ENCODE results near the gene SORT1.

The SORT1 gene

DNA sequence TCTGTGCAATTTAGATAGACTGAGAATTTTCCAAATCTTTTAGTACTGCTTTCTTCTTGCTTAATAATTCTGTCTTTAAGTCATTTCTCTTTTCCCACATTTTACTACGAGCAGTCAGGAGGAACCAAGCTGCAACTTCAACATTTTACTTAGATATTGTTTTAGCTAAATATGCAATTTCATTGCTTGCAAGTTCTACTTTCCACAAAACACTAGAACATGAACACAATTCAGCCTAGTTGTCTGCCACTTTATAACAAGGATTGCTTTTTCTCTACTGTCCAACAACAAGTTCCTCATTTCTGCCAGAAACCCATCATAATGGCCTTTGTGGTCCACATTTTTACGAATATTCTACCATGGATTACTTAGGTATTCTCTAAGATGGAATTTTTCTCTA, 36.6 kb downstream of the SORT1 start:
- no peak overlapping the region for H3K4me3 ChIP-seq (ENCODE audit: control insufficient read depth, low read depth, low read length)
- TF ChIP-seq, protein P1, sequence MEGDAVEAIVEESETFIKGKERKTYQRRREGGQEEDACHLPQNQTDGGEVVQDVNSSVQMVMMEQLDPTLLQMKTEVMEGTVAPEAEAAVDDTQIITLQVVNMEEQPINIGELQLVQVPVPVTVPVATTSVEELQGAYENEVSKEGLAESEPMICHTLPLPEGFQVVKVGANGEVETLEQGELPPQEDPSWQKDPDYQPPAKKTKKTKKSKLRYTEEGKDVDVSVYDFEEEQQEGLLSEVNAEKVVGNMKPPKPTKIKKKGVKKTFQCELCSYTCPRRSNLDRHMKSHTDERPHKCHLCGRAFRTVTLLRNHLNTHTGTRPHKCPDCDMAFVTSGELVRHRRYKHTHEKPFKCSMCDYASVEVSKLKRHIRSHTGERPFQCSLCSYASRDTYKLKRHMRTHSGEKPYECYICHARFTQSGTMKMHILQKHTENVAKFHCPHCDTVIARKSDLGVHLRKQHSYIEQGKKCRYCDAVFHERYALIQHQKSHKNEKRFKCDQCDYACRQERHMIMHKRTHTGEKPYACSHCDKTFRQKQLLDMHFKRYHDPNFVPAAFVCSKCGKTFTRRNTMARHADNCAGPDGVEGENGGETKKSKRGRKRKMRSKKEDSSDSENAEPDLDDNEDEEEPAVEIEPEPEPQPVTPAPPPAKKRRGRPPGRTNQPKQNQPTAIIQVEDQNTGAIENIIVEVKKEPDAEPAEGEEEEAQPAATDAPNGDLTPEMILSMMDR (conservative IDR thresholded peaks at IDR 0.05; ENCODE audit: control insufficient read depth, insufficient read depth, low read depth, low read length) = no peak
- DNase-seq (ENCODE audit: low read depth) = no peak

DNA sequence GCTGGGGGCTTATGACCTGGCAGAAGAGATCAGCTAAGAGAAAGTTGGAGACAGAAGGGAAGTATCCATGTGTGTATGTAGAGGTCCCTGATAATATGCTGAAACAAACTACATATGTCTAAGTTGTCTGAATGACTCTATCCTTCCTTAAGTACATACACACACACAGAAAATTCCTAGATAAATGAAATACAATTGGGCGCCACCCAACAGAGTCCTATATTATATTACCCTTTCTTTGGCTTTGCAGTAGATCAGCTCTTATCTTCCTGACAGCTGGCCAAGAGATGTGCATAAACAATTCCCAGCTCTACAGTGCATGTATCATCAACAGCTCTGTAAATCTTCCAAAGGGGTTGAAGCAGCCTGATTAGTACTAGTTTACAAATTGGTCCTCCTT, 40.1 kb downstream of the SORT1 start:
- DNase-seq (ENCODE audit: low read depth) = no peak

DNA sequence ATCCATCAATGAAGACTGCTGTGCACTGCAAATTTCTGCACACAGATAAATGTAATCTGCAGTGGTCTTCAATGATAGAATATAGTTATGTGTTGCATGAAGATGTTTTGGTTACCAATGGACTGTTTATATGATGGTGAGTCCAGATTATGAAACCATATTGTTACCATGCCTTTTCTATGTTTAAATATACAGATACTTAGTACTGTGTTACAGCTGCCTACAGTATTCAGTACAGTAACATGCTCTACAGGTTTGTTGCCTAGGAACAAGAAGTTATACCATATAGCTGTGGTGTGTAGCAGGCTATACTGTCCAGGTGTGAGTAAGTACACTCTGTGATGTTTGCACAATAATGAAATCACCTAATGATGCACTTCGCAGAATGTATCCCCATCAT, 40.8 kb downstream of the SORT1 start:
- H3K4me3 ChIP-seq (ENCODE audit: control insufficient read depth, low read depth, low read length) = no peak overlapping the region
- DNase-seq (ENCODE audit: low read depth) = no peak
- TF ChIP-seq, protein P1 (conservative IDR thresholded peaks at IDR 0.05; ENCODE audit: control insufficient read depth, insufficient read depth, low read depth, low read length) = no peak

More for the DNA sequence above, 40.1 kb downstream of the SORT1 start:
- TF ChIP-seq, protein P1 (conservative IDR thresholded peaks at IDR 0.05; ENCODE audit: control insufficient read depth, insufficient read depth, low read depth, low read length) = no peak
- no peak overlapping the region for H3K4me3 ChIP-seq (ENCODE audit: control insufficient read depth, low read depth, low read length)

DNA sequence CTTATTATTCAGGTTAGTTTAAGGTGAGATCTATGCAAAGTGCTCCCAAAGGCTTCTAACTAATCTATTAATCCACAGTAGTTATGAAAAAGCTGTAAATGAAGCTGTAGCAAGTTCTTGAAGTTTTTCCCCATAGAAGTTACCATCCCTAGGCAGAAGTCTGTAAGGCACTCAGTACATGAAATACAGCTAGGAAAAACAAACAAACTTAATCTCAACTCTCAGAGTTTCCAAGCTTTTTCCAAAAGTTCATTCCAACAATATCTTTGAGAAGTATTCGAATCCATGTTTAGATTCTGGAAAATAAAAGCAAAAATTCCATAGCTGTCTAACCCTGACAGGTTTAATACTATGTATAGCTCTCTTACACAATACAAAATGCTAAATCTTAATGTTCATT, 41.2 kb downstream of the SORT1 start:
- TF ChIP-seq, protein P1 (conservative IDR thresholded peaks at IDR 0.05; ENCODE audit: control insufficient read depth, insufficient read depth, low read depth, low read length) = no peak
- DNase-seq (ENCODE audit: low read depth) = no peak
- H3K4me3 ChIP-seq (ENCODE audit: control insufficient read depth, low read depth, low read length) = no peak overlapping the region

DNA sequence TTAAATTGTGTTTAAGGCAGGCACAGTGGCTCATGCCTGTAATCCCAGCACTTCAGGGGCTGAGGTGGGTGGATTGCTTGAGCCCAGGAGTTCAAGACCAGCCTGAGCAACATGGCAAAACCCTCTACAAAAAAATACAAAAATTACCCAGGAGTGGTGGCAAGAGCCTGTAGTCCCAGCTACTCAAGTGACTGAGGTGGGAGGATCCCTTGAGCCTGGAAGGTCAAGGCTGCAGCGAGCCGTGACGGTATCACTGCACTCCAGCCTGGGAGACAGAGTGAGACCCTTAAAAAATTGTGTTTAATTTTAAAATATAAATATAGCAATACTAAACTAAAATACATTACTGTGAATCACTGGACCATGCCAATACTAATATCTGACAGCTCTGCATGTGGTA, 42.8 kb downstream of the SORT1 start:
- no peak for DNase-seq (ENCODE audit: low read depth)
- no peak overlapping the region for H3K4me3 ChIP-seq (ENCODE audit: control insufficient read depth, low read depth, low read length)
- TF ChIP-seq, protein P1 (conservative IDR thresholded peaks at IDR 0.05; ENCODE audit: control insufficient read depth, insufficient read depth, low read depth, low read length) = no peak

DNA sequence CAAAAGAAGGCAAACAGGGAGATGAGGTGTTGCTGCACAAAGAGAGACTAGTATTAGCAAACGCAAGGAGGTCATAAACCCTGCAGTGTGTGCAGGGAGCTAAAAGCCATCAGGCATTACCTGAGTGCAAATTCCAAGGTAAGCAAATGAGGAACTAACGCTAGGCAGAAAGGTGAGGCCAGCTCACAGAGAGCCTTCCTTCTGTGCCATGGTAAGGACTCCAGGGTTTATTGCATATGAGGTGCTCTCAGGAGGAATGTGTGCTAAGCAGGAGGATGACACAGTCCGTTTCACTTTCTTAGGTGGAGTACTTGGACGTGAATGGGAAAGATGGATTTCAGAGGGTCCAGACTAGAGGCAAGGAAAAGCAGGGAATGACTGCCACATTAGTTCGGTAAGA, 46.3 kb downstream of the SORT1 start:
- no peak for DNase-seq (ENCODE audit: low read depth)
- TF ChIP-seq, protein P1 (conservative IDR thresholded peaks at IDR 0.05; ENCODE audit: control insufficient read depth, insufficient read depth, low read depth, low read length) = no peak
- no peak overlapping the region for H3K4me3 ChIP-seq (ENCODE audit: control insufficient read depth, low read depth, low read length)

DNA sequence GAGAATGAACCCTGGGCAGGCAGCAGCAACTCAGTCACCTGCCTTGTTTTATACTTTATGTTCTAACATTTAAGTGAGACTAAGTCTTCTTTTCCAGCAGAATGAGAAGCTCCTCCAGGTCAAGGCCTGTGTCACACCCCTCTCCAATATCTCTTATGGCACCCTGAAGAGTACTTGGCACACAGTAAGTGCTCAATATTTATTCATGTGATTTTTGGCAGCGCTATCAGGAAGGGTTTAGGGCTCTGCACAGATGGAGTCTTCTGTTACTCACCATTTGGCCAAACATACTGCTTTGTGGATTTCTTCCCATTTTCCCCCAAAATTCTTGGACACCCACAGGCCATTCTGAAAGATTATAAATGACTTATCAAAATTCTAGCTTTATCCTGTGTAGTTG, 47.1 kb downstream of the SORT1 start:
- TF ChIP-seq, protein P1 (conservative IDR thresholded peaks at IDR 0.05; ENCODE audit: control insufficient read depth, insufficient read depth, low read depth, low read length) = no peak
- peak; percentile 12 for DNase-seq (ENCODE audit: low read depth)
- H3K4me3 ChIP-seq (ENCODE audit: control insufficient read depth, low read depth, low read length) = no peak overlapping the region

Measured in fibroblast of mammary gland (primary cell).